CD4-positive, alpha-beta T cell treated with Interleukin-6 for 4 hours (primary cell): Measurements from ENCODE around the gene GUCY1A2.

Experiments
- DNase-seq: peaks from one replicate; pipeline ENCODE4 v3.0.0-alpha.2; 2020; ENCODE audit warnings: mixed read lengths

The GUCY1A2 gene

DNA sequence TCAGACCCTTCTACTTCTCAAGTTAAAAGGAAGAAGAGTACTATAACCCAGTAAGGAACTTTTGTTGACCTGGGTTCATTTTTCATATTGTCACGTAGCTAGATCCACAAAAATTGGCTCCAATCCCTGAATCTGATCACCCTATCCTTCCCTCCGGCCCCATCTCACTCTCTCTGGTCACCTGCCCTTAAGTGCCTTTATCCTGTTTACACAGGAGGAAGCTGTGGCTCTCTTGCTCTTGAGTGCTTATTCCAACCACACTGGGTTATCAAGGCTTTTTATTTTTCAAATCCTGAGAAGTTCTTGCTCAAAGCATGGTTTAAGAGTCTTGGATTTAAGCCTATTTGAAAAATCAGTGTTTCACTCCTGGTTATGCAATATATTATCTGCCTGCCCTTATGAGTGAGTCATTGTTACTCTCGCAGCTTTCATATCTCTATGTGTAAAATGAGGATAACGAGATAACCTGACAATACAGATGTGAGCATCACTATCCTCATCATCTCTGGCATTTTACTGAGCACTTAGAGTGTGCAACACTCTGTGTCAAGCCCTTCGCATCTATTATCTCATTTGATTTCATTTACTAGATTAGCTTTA, 293.9 kb downstream of the GUCY1A2 start:
- DNase-seq: no peak

DNA sequence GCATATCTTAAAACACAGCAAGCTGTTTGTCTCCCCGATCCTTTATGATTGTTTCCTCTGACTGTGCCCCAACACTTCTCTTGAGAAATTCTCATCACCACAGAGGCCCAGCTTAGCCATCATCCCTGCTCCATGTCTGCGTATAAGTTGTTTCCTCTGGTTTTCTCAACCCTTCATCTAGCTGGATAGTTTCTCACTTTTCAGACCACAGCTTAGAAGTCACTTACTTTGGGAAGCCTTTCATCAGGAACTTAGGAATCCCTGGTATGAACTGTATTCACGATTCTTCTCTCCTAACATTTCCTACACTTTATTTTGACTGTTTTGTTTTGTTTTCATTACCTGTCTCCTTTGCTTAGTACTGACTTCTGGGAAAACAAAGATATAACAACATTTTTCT, 295.2 kb downstream of the GUCY1A2 start:
- DNase-seq: no peak

DNA sequence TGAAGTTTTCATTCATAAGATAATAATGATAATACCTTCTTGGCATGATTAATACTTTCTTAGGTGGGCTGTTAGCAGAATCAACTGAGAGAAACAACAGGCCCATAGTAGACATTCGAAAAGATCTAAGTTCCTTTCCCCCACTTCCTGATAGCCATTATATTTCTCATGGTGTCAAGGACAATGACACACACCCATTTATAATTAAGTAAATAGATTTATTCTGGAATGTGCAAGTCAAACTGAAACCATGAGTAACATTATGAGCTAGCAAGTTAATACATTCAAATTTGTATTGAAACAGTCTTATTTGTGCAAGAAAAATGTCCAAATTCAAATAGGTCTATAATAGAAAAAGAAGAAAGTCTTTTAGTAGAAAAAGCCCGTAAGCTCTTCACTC, 301.1 kb downstream of the GUCY1A2 start:
- no peak for DNase-seq

DNA sequence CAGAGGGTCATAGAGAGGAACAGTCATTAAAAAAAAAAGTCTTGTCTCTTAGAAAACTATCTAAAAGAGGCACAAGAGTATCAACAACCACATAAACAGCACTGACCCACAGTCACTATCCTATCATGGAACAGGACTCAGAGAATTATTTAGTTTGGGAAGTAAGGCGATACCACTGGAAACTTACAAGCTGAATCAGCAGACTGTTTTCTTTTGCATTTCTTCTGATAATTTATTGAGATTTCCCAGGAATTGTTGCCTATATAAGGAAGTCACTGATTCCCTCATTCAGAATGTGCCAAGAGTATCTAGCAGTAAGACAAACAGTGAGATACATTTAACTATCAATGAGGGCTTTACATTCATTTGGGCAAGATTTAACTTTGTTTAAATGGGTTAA, 304.1 kb downstream of the GUCY1A2 start:
- DNase-seq: no peak

DNA sequence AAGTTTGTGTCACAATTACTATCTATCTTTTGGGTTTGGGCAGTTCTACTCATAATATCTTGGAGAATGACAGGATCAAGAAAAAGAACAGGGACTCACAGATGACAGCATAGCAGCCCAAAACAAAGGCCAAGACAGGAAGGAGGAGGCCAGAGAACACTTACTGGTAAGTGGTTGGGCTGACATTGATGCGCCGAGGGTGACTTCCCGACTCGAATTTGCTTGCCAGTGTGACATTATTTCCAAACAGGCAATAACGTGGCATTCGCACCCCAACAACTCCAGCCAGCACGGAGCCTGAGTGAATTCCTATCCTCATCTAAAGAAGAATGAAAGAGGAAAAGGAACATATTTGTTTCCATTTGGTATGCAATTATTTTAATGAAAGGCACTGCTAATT, 309.9 kb downstream of the GUCY1A2 start:
- no peak for DNase-seq

DNA sequence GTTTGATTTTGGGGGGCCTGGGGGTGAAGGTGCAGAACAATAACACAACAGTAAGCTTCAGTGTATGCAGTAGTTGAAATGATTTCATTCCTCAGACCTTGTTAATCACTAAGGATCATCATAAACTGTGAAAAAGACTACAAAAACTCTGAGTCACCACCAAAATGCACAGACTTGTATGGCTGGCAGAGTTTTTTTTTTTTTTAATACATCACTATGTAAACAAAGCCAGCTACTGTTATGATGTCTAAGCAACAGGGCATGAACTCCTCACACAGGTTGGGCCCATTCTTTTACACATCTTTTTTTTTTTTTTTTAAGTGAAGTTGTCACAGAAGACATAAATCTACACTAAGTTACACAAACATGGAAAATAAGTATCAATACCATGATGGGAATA, 311.9 kb downstream of the GUCY1A2 start:
- DNase-seq: no peak

DNA sequence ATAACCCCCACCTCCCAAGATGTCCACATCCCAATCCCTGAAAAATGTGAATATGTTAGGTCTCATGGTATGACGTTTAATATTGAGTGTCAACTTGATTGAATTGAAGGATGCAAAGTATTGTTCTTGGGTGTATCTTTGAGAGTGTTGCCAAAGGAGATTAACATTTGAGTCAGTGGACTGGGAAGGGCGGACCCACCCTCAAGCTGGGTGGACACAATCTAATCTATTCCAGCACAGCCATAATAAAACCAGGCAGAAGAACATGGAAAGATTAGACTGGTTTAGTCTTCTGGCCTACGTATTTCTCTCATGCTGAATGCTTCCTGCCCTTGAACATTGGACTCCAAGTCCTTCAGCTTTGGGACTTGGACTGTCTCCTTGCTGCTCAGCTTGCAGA, 315.5 kb downstream of the GUCY1A2 start:
- DNase-seq: no peak

DNA sequence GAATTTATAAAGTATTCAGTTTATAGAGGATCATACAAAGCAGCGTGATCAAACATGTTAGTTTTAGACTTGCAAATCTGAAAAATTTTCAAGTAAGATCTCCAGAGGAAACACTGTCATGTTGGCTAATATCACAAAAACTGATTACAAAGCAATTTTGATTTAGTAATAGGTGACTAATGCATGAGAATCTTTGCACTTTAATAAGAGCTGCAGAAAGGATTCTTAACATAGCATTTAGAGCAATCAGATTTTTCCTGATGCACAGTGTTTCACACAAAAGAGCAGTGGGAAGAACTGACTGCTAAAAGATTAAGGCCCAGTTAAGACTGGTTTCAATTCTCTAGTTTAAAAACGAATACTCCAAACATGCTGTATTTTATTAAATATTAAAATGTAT, 321.2 kb downstream of the GUCY1A2 start:
- no peak for DNase-seq

DNA sequence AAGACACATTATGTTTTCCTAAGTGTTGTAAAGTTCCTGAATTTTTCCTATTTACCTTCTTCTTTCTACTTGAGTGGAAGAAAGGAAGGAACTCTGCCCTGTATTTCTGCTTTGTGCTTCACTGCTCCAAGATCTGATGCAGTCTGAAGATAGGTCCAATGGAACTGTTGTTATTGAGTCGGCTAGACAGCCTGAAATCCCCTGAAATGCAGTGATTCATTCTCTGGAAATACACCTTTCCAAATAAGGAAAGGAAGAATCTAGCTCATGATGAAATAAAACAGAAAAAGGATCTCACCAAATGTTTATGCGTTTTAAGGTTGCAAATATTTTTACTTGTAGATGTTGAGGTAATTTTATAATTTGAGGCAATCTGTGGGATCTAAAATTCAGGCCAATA, 322.8 kb downstream of the GUCY1A2 start:
- DNase-seq: no peak

DNA sequence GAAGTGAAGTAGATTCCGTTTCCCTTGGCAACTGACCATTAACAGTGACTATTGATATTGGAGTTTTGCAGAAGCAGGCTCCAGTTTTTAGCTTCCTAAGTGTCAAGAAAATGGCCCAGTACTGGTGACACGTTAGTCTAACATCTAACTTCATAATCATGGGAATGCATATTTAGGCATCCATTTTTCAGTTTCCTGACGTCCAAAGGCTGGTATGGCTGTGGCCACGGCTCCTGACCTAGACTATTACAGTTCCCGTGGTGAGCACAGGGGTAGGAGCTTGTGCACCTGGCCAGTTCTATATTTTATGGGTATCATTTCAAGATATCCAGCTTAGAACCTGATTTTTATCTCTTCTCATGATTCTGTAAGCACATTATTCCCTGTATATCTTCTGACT, 323.8 kb downstream of the GUCY1A2 start:
- DNase-seq: no peak

DNA sequence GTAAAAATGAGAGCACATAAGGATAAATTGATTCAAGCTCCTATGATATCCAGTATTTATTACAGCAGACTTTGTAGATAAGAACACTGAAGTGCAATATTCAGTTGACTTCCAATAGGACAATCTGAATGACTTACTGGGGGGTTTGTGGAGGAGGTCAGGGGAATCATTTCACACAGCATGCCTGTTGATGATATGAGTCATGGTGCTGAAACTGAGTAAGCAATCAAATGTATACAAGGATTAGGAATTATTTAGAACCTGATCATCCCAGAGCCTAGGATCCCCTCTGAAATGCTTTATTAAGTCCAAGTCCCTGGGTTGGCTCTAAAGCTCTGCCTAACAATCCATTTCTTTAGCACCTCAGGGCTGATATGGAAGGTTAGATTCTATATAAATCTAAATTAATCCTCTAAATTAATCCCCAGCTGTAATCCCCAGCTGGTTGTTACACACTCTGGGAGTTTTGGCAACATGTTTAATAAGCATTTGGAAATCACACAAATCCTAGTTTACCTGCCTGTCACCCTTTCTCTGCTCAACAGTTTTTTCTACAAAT, 326.4 kb downstream of the GUCY1A2 start:
- DNase-seq: no peak

DNA sequence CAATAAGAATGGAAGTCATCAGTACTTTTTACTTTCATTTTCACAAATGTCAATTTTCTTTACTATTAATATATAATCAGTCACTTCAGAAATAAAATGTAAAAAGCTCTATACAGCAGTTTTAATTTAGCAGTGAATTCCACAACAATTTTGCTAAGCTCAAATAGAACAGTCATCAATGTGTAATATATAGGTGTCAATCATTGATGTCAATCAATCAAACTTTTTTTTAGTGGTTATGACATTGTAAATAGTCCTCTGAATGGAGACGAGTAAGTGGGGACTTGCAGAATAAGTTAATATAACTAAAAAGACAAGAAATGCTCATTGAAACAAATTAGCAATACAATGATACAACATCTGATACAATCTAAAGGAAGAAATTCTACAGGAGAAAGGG, 327.4 kb downstream of the GUCY1A2 start:
- no peak for DNase-seq

DNA sequence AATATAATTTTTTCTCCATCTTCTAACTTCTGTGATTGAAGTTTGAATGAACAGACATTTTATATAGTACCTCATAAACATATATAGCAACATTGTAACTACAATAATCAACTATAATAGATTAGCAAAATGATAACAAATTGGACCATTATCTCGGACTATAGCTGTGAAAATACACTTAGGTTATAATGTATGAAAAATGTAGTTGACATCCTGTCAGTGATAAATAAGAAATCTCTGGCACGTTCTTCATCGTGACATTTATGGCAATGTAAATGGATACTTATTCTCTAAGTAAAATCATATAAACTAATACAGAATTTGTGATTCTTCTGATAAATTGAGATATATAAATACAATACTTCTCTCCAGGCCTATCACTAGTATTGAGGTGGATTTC, 333.3 kb downstream of the GUCY1A2 start:
- DNase-seq: no peak

DNA sequence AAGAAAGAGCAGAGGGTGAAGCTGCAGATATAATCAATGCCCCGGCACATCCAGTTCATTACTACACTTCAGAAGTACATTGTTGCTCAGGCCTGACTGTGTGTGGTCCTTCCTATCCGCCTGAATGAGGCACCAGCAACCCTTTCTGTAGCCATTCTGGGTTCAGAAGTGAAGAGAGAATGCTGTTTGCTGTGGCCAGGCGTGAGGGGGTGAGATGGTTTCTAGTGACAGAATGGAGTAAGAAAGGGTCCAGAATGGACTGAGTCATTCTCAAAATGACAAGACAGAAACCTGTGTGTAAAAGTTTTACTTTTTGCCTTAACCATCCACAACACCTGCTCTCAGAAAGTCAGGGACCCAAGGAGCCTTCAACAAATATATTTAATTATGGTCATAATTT, 334.8 kb downstream of the GUCY1A2 start:
- no peak for DNase-seq

DNA sequence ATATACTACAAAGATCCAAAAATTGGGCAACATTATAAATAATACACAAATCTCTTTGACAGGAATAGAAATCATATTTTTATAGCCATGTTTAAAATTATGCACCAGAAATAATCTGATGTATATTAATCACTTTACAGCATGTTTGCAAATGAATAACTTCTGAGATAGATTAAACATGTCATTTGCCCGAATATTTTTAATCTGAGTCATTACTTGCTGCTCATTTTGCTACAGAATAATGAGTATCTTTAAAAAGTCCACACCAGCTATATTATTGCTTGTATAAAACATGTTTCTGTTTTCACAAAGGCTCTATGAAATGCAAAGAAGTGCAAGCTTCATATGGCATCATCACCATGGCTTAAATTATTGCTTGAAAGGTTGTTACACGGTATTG, 336.8 kb downstream of the GUCY1A2 start:
- no peak for DNase-seq

DNA sequence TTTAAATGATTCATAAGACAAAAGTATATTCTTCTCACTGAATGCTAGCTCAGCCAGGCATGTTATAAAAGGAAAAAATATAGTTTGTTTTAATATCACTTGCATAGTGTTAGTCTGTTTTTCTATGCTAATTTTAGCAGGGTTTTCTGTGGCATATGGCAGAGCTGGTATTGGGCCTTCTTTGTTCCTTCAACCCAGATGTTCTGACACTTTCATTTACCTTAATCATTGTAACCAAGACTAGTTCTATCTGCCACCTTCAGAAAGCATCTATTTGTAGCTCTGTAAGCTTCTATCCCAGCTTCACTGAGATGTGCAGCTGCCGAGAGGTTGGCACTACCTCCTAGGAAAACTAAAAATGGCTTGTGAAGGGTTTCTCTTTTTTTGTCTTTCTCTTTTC, 338.7 kb downstream of the GUCY1A2 start:
- DNase-seq: no peak

DNA sequence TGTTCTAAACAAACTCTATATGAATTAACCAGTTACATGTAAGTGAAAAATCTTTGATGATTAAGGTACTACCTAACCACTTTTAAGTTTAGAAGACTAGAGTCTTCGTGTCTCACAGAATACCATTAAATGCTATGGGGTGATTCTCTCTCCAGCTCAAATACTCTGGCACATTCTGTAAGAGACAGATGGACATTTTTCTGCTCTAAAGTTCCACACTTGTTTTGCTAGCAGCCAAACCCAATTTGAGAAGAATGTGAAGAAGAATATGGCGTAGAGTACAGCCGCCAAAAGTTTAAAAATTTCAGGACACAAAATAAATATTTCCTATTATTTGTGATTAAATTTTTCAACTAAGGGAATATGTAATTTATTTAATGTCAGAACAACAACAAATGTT, 339.1 kb downstream of the GUCY1A2 start:
- no peak for DNase-seq

DNA sequence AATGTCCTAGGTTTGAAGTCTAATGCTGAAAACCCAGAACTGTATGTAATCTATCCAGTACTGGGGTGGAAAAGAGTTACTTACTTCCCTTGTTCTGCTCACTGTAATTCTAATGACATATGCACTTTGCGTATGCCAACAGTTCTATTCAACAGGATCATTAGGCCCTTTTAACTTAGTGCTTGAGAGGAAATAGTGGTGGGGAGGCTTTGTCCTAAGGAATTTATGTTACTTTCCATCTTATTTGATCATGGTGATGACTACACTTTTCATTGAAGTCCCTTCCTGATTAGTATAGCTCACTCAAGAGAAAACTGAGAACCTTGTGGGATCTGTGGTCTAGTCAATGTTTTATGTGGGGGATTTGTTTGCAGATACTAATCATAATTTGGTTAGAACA, 348.2 kb downstream of the GUCY1A2 start:
- no peak for DNase-seq

DNA sequence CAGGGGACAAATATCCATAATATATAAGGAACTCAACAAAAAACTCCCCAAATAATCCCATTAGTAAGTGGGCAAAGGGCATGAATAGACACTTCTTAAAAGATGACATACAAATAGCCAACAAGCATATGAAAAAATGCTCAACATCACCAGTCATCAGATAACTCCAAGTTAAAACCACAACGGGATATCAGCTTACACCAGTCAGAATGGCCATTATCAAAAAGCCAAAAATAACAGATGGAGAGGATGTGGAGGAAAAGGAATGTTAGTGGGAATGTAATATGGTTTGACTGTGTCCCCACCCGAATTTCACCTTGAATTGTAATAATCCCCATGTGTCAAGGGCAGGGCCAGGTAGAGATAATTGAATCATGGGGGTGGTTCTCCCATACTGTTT, 350.1 kb downstream of the GUCY1A2 start:
- DNase-seq: no peak

DNA sequence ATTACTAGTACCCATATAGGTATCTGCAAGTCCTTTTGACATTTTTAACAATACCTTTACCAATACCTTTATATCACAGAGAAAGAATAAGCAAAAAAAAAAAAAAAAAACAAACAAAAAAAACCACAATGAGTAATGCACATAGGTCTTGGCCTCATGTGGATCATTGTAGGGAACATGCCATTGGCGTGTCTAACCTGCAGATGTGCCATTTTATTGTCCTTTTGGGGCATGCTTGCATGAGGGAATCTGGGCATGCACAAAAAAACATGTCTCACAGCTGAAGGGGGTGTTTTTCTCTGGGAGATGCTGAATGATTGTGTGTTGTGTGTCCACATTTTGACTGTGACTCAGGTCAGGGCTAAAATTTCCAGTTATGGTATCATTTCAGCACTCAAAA, 361.6 kb downstream of the GUCY1A2 start:
- DNase-seq: no peak

DNA sequence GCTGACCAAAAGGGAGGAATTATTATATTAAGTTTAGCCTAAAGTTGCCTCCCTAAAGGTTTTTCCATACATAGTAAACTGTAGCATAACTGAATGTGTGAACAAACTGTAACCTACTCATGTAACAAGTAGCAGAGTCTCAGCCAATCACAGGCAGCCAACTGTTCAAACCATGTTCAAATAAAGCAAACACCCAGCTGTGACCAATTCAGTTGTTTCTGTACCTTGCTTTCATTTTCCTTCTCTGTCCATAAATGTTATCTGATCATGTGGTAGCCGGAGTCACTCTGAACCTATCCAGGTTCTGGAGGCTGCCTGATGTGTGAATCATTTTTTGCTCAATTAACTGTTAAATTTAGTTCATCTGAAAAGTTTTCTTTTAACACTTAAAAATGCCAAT, 373.5 kb downstream of the GUCY1A2 start:
- no peak for DNase-seq

DNA sequence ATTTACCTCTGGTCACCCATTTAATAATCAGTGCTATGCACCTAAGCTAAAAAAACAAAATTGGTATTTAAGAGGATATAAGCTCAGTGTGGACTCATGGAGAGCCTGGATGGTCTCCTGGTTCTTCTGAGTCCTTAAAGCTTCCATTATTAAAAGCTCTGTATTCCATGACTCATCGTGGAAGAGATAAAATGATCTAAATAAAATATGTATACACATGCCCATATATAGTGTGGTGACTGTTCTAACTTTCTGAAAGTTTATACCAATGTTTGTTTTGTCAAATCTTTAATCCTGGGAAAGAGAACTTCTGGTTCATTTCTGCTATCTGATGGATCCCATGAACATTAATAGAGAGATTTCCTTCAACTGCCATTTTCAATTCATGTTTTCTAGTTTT, 375.9 kb downstream of the GUCY1A2 start:
- DNase-seq: no peak

DNA sequence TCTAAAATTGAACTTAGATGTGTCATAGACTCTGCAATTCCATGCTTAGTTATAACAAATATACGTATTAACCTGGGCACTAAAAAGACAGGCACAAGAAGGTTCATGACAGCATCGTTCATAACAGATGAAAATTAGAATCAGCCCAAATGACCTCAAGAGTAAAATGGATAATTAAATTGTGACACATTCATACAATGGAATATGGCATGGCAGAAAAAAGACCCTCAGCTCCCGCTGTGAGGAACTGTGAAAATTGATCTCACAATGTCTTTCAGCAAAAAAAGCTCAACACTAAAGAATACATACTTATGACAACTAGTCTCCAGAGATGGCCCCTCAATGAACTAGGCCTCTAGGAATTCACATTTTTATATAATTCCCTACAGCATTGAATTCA, 386.0 kb downstream of the GUCY1A2 start:
- DNase-seq: no peak

DNA sequence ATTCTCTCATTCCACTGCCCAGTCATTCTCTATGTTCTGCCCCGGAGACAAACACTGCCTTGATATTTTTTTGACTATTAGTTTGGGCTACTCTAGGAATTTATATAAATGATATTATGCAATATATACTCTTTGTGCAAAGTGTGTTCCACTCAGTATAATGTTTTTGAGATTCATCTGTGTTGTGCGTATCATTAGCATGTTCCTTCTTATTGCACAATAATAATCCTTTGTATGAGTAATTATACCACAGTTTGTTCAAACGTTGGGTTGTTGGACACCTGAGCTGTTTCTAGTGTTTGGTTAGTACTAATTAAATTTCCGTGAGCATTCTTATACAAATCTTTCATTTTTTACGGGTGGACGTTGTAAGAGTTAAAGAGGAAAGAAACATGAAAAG, 390.6 kb downstream of the GUCY1A2 start:
- DNase-seq: no peak

DNA sequence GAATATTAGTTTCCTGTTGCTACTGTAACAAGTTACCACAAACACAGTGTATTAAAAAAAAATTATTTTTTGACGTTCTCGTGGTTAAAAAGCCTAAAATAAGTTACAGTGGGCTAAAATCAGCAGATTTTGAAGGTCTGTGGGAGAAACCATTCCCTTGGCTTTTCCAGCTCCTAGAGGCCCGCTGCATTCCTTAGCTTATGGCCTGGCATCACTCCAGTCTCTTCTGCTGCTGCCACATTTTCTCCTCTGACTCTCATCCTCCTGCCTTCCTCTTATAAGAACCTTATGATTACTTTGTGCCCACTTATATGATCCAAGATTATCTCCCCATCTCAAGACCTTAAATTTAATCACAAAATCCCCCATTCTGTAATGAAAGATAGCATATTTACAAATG, 392.7 kb downstream of the GUCY1A2 start:
- DNase-seq: no peak

DNA sequence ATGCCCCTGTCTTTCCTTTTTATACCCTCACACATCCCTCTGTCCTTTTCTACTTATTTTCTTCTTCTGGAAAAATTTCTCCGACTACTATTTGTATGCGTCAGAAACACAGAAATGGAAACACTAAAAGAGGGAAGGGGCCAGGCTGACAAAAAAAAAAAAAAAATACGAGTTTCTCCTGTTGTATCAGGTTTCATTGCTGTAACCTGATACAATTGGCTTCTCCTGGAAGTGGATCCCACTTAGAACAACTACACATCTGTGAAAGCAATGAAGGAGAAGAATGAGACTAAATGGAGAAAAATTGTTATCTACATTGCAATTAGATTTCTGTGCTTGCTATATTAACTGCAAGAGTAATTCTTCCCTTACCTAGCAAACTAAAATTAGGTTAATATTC, 393.9 kb downstream of the GUCY1A2 start:
- DNase-seq: no peak
